Hepatocyte (in vitro differentiated cells): ENCODE results near the gene RTRAF. TPM values are rescaled to one million over a fixed set of nuclear protein-coding genes. Genes with fewer than 3 reads are reported as not detected.

Experiments used
- DNase-seq: peaks from one replicate; pipeline ENCODE4 v3.0.0-alpha.2; 2016; ENCODE audit warnings: low spot score
- H2AFZ ChIP-seq: fragments of 200-600 bp; sonication (generic); 2 replicates; pipeline ENCODE4 v1.6.0; 2016; ENCODE audit warnings: antibody characterized with exemption, mild to moderate bottlenecking
- H3K27ac ChIP-seq: fragments of 200-600 bp; sonication (generic); 2 replicates; pipeline ENCODE4 v1.5.1; 2016; ENCODE audit warnings: mild to moderate bottlenecking
- H3K27me3 ChIP-seq: fragments of 200-600 bp; sonication (generic); 2 replicates; pipeline ENCODE4 v1.6.1; 2016
- H3K36me3 ChIP-seq: fragments of 200-600 bp; sonication (generic); replicated peaks from 2 replicates; pipeline ENCODE4 v1.5.1; 2016; ENCODE audit warnings: low read depth; ENCODE audit not compliant: insufficient read depth
- H3K4me1 ChIP-seq: fragments of 200-600 bp; sonication (generic); 2 replicates; pipeline ENCODE4 v1.5.1; 2016; ENCODE audit warnings: mild to moderate bottlenecking, moderate library complexity; ENCODE audit not compliant: insufficient read depth
- H3K4me2 ChIP-seq: fragments of 200-600 bp; sonication (generic); 2 replicates; pipeline ENCODE4 v1.6.0; 2016
- H3K4me3 ChIP-seq: fragments of 200-600 bp; sonication (generic); 2 replicates; pipeline ENCODE4 v1.5.1; 2016; ENCODE audit warnings: mild to moderate bottlenecking
- H3K79me2 ChIP-seq: fragments of 200-600 bp; sonication (generic); 2 replicates; pipeline ENCODE4 v1.6.0; 2017; ENCODE audit warnings: mild to moderate bottlenecking
- H3K9me2 ChIP-seq: fragments of 200-600 bp; sonication (generic); replicated peaks from 2 replicates; pipeline ENCODE4 v1.6.0; 2017; ENCODE audit warnings: mild to moderate bottlenecking; ENCODE audit not compliant: insufficient read depth
- H3K9me3 ChIP-seq: fragments of 200-600 bp; sonication (generic); 2 replicates; pipeline ENCODE4 v1.5.1; 2016; ENCODE audit warnings: low read depth, mild to moderate bottlenecking
- H4K20me1 ChIP-seq: fragments of 200-600 bp; sonication (generic); 2 replicates; pipeline ENCODE4 v1.6.0; 2016; ENCODE audit warnings: mild to moderate bottlenecking; ENCODE audit not compliant: insufficient read depth, poor library complexity, severe bottlenecking
- CTCF ChIP-seq: fragments of 200-600 bp; sonication (generic); IDR thresholded peaks from 2 replicates; pipeline ENCODE4 v1.5.1; 2016; ENCODE audit warnings: antibody characterized with exemption, mild to moderate bottlenecking; ENCODE audit not compliant: poor library complexity
- EZH2 ChIP-seq: fragments of 200-600 bp; sonication (generic); IDR thresholded peaks from 2 replicates; pipeline ENCODE4 v1.6.1; 2016; ENCODE audit warnings: antibody characterized with exemption, mild to moderate bottlenecking, borderline replicate concordance
- EZH2phosphoT487 ChIP-seq: fragments of 200-600 bp; sonication (generic); IDR thresholded peaks from one replicate; pipeline ENCODE4 v1.6.1; 2018; ENCODE audit warnings: antibody characterized with exemption, mild to moderate bottlenecking, low read depth, moderate library complexity; ENCODE audit not compliant: unreplicated experiment, severe bottlenecking
- WGBS: methylation state at CpG from one replicate; pipeline ENCODE4 v1.1.6; 2016; ENCODE audit warnings: low lambda C conversion rate; ENCODE audit errors: missing lambda C conversion rate; 5-methylcytosine and 5-hydroxymethylcytosine counted together
- polyA plus RNA-seq: library from polyadenylated mRNA; unstranded; fragments of >200 nt; fragmentation: Nextera tagmentation; extraction: Ambion mirVana; gene quantifications from 2 replicates; pipeline ENCODE4 v1.2.1, GENCODE V29; 2016
- total RNA-seq: library from RNA; depleted of rRNA; stranded (reverse); fragments of >200 nt; gene quantifications from 2 replicates; pipeline ENCODE4 v1.2.3, GENCODE V29; 2014

The RTRAF gene
- total and polyA plus RNA-seq, 2 experiments from 2014 or later, result 94.7 to 194 TPM

GRCh38 chr14:52008136-52008535 is 18.8 kb downstream of the RTRAF start:
- 89% methylated on average over 4 of the region's 4 CpGs for WGBS
- Histone ChIP-seq H3K79me2 (no peaks in the 10 kb centered on the region), H3K27ac (no peak overlapping the region), H3K36me3 (peaks cover 4% of the 10 kb centered on the region), H2AFZ (no peak overlapping the region), H3K9me2 (no peaks in the 10 kb centered on the region), H3K4me2 (no peak overlapping the region), H3K9me3 (no peaks in the 10 kb centered on the region), H3K4me1 (no peaks in the 10 kb centered on the region), H4K20me1 (no peaks in the 10 kb centered on the region), H3K27me3 (no peaks in the 10 kb centered on the region), H3K4me3 (no peak overlapping the region)
- TF ChIP-seq EZH2, result no peak
- no peak for TF ChIP-seq EZH2phosphoT487
- TF ChIP-seq CTCF, result no peak
- no peak for DNase-seq

DNA sequence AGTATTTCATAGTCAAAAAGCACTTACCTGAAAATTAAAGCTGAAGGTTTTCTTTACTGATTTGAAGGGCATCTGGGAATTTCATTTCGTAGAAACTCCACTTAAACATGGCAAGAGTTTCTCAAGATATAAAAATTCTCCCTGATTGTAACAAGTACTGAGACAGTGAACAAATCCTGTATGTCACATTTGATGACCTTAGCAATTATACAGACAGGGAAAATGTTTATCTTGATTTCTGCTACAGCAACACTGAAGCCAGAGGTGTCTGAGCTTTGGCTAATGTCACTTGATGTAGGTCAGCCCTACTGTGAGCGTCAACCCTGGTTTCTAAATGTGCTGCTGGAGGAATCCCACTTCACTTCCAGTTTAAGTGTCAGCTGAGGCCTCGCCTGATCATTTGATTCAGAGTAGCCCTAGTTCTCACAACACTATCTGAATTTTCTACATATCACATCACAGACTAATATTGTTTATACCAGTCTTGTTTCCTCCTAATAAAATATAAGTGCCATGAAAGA is 20.9 kb downstream of the RTRAF start:
- Histone ChIP-seq H3K36me3 (no peaks in the 10 kb centered on the region), H3K4me2 (no peak overlapping the region), H3K27me3 (no peaks in the 10 kb centered on the region), H3K4me3 (no peak overlapping the region), H3K9me2 (no peaks in the 10 kb centered on the region), H4K20me1 (no peaks in the 10 kb centered on the region), H3K4me1 (no peaks in the 10 kb centered on the region), H2AFZ (no peak overlapping the region), H3K9me3 (no peaks in the 10 kb centered on the region), H3K27ac (no peak overlapping the region), H3K79me2 (no peaks in the 10 kb centered on the region)
- WGBS, result 91% methylated on average over 3 of the region's 3 CpGs
- no peak for DNase-seq
- no peak for TF ChIP-seq EZH2phosphoT487
- TF ChIP-seq CTCF, result no peak
- no peak for TF ChIP-seq EZH2

- no peak overlapping the region for H3K4me2 ChIP-seq
- DNase-seq, result no peak
- no peaks in the 10 kb centered on the region for H3K27me3 ChIP-seq
- no peaks in the 10 kb centered on the region for H3K4me1 ChIP-seq
- no peak overlapping the region for H2AFZ ChIP-seq
- H3K4me3 ChIP-seq, result no peak overlapping the region
- H3K27ac ChIP-seq, result no peak overlapping the region
- H3K79me2 ChIP-seq, result no peaks in the 10 kb centered on the region
- no peaks in the 10 kb centered on the region for H4K20me1 ChIP-seq
- WGBS, result 82% methylated on average over 9 of the region's 9 CpGs
- no peak for TF ChIP-seq CTCF
- TF ChIP-seq EZH2phosphoT487, result no peak
- TF ChIP-seq EZH2, result no peak
- H3K9me3 ChIP-seq, result no peaks in the 10 kb centered on the region
- H3K36me3 ChIP-seq, result no peaks in the 10 kb centered on the region
- no peaks in the 10 kb centered on the region for H3K9me2 ChIP-seq
Observed at GRCh38 chr14:52011523-52011922, 22.2 kb downstream of the RTRAF start.

DNA sequence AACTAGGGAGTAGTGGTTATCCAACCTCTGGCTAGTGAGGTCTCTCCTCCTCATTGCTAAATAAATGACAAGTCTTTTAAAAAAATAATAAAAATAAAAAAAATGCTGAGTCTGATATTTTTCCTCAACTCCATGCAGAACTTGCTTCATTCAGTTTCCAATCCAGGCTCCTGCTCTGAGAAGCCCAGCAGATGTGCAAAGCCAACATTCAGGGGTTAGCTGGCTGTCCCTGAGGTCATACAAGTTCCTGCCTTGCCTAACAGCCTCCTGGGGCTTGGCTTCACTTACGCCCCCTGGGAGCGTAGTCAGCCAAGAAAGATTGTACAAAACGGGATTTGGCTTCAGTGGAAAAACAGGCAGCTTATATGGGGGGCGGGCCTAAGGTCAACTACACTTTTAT is 23.3 kb downstream of the RTRAF start:
- H3K9me3 ChIP-seq, result no peaks in the 10 kb centered on the region
- no peak overlapping the region for H3K27ac ChIP-seq
- WGBS, result 74% methylated on average over 4 of the region's 4 CpGs
- H3K27me3 ChIP-seq, result no peaks in the 10 kb centered on the region
- no peaks in the 10 kb centered on the region for H4K20me1 ChIP-seq
- no peak for TF ChIP-seq EZH2
- TF ChIP-seq CTCF, result no peak
- H3K4me3 ChIP-seq, result no peak overlapping the region
- H3K79me2 ChIP-seq, result no peaks in the 10 kb centered on the region
- no peaks in the 10 kb centered on the region for H3K9me2 ChIP-seq
- H3K4me1 ChIP-seq, result no peaks in the 10 kb centered on the region
- DNase-seq, result no peak
- no peaks in the 10 kb centered on the region for H3K36me3 ChIP-seq
- no peak overlapping the region for H3K4me2 ChIP-seq
- H2AFZ ChIP-seq, result no peak overlapping the region
